Uterus (tissue), 4 donors: Measurements from ENCODE around the gene CLDN7. TPM values are rescaled to one million over a fixed set of nuclear protein-coding genes. Genes with fewer than 3 reads are reported as not detected.

Source experiments
- DNase-seq, 2 donors: peaks; one replicate each; pipeline ENCODE4 v3.0.0-alpha.2; 2019 to 2020
- H3K27ac ChIP-seq, 2 donors: fragments of 200-600 bp; sonication (generic); 1 replicate in 1 of 2; 2 replicates in 1 of 2; pipeline ENCODE4 v1.5.1; 2016 to 2018
- H3K27me3 ChIP-seq, 2 donors: fragments of 200-600 bp; sonication (generic); one replicate each; pipeline ENCODE4 v1.5.1; 2018 to 2019; ENCODE audit warnings: control low read depth in 1 of 2
- H3K36me3 ChIP-seq, 2 donors: fragments of 200-600 bp; sonication (generic); one replicate each; pipeline ENCODE4 v1.5.1; 2019; ENCODE audit warnings: control low read depth in 1 of 2
- H3K4me1 ChIP-seq, 2 donors: fragments of 200-600 bp; sonication (generic); one replicate each; pipeline ENCODE4 v1.5.1; 2018 to 2019; ENCODE audit warnings: control low read depth in 1 of 2
- H3K4me3 ChIP-seq, 2 donors: fragments of 200-600 bp; sonication (generic); 1 replicate in 1 of 2; 2 replicates in 1 of 2; pipeline ENCODE4 v1.5.1; 2018 to 2019; ENCODE audit warnings: mild to moderate bottlenecking in 1 of 2
- H3K9me3 ChIP-seq, 2 donors: fragments of 200-600 bp; sonication (generic); one replicate each; pipeline ENCODE4 v1.5.1; 2019; ENCODE audit warnings: control low read depth in 1 of 2
- POLR2A ChIP-seq, 2 donors: fragments of 450-650 bp; IDR thresholded peaks; one replicate each; pipeline ENCODE4 v1.6.1; 2016; ENCODE audit warnings: antibody characterized with exemption in 2 of 2, mild to moderate bottlenecking in 1 of 2, moderate library complexity in 1 of 2
- intact Hi-C: fragments of 100-400 bp; cut with DNase I; formaldehyde crosslinking; loops from one replicate; pipeline ENCODE4 v1.15.1; 2023; ENCODE audit warnings: low total_unique reads
- microRNA counts, 2 donors: library from miRNA; unstranded; fragments of <30 nt; microRNA quantifications; one replicate each; lab custom pipeline; 2016 to 2017
- microRNA-seq: library from miRNA; unstranded; fragments of <30 nt; microRNA quantifications from one replicate; pipeline ENCODE4, GENCODE V29; 2016; ENCODE audit warnings: borderline microRNAs expressed, borderline replicate concordance
- small RNA-seq: library from RNA; depleted of rRNA; stranded (forward); fragments of <200 nt; gene quantifications from one replicate; pipeline ENCODE3, GENCODE V24; 2016
- total RNA-seq, 4 donors: library from RNA; depleted of rRNA in 3 of 4; stranded (reverse); fragments of >200 nt in 3 of 4; gene quantifications; one replicate each; pipeline versions ENCODE4 v1.1.0 to v1.2.4, GENCODE V29; 2014 to 2023
- TF ChIP-seq, protein P1 (sequence below), 4 experiments: fragments of 200-600 bp in 2 of 4; fragments of 450-650 bp in 2 of 4; sonication (generic) in 2 of 4; IDR thresholded peaks; one replicate each; pipeline ENCODE4 v1.5.1; 2016 to 2019; ENCODE audit warnings: antibody characterized with exemption in 4 of 4, mild to moderate bottlenecking in 2 of 4, moderate library complexity in 1 of 4
- donor health status: DM: yes; HTN: yes; CAD: no.

Gene CLDN7
- total RNA-seq, 4 donors from 2014 or later: 0.29 to 24.4 (median 0.68) TPM

DNA sequence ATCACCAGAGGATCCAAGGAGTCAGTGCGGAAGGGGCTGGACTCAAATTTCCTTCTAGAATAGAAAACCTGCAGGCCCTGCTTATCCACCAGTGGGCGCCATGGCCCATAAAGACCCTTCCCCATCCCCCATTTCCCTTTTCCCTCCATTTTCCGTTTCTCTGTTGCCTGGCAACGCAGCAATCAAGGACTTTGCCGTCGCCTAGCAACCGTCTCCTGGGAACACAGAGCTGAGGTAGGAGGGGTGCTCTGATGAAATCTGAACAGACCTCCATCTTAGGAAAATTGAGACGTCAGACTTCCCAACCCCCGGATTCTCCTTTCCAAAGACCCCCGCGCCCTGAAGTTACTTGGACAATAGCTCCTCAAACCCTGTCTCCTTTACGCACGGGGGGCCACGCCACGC, 48.4 kb downstream of the CLDN7 start:
- Histone ChIP-seq H3K27me3 (no peaks in the 10 kb centered on the region), H3K4me1 (peaks cover 0 to 24% of the 10 kb centered on the region in 2 donors), H3K4me3 (peak overlapping the region; percentile 39 to 71), H3K9me3 (no peaks in the 10 kb centered on the region), H3K27ac (peak overlapping the region; percentile 92 to 97), H3K36me3 (no peaks in the 10 kb centered on the region)
- intact Hi-C loops: no loop called here
- no peak for TF ChIP-seq POLR2A (IDR thresholded peaks at IDR 0.05)
- TF ChIP-seq, protein P1, sequence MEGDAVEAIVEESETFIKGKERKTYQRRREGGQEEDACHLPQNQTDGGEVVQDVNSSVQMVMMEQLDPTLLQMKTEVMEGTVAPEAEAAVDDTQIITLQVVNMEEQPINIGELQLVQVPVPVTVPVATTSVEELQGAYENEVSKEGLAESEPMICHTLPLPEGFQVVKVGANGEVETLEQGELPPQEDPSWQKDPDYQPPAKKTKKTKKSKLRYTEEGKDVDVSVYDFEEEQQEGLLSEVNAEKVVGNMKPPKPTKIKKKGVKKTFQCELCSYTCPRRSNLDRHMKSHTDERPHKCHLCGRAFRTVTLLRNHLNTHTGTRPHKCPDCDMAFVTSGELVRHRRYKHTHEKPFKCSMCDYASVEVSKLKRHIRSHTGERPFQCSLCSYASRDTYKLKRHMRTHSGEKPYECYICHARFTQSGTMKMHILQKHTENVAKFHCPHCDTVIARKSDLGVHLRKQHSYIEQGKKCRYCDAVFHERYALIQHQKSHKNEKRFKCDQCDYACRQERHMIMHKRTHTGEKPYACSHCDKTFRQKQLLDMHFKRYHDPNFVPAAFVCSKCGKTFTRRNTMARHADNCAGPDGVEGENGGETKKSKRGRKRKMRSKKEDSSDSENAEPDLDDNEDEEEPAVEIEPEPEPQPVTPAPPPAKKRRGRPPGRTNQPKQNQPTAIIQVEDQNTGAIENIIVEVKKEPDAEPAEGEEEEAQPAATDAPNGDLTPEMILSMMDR (IDR thresholded peaks at IDR 0.05): peak in 2 of 4 experiments; percentile 16 to 18
- DNase-seq: peak in 1 of 2 donors; percentile 87

DNA sequence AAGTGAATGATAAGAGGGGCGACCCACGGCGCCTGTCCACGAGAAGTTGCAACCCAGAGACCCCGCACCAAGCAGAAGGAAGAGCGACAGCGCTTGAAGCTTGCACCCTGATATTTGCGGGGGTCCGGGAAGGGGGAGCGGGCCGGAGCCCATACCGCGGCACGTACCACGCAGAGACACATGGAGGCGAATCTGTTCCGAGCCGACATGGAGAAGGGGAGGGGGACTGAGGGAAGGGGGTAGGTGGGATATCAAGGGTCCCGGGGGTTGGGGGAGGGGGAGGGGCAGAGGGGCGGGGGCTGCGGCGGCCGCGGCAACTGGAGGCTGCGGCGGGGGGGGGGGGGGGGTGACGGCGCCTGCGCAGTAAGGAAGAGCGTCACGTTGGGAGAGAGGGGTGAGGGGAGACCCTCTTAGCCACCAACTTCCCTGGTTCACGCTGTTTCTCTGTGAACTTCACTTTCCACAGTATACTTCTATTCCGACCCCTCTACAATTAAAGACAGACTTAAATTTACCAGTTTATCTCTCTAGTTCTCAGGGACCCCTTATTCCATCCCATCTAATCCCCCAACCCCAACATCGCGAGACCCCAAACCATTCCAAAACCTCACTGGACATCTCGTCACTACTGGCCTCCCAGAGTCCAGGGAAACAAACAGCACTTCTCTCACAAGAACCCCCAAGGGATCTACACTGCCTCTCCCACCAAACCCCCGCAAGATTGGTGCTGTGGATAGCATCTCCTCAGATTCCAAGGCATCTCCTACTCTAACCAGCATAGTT, 50.6 kb downstream of the CLDN7 start:
- TF ChIP-seq POLR2A (IDR thresholded peaks at IDR 0.05): no peak
- TF ChIP-seq, protein P1 (IDR thresholded peaks at IDR 0.05): no peak
- no peak for DNase-seq
- intact Hi-C loops: no loop called here
- Histone ChIP-seq H3K9me3 (no peaks in the 10 kb centered on the region), H3K27ac (peak overlapping the region in 1 of 2 donors; percentile 25), H3K27me3 (no peaks in the 10 kb centered on the region), H3K4me1 (peaks cover 0 to 31% of the 10 kb centered on the region in 2 donors), H3K4me3 (peak overlapping the region in 1 of 2 donors; percentile 8), H3K36me3 (no peaks in the 10 kb centered on the region)

MicroRNA genes within 50 kb of the gene (microRNA counts, 767-probe panel; counts per million panel counts)
- microRNA hsa-miR-324-3p (lab: Ali Mortazavi, UCI): 0 counts per million in 2 donors
- microRNA hsa-miR-324-5p (lab: Ali Mortazavi, UCI): 3,987 to 4,236 counts per million in 2 donors

Small RNA genes within 50 kb of the gene (microRNA-seq; reads per million reads assigned to microRNA genes)
- gene MIR324: 541 reads per million, percentile 76 among the genes with 10 or more reads in this experiment

Small RNA genes within 50 kb of the gene (small RNA-seq; reads per million reads assigned to genes)
- 0.42 reads per million for gene MIR324
- gene RF00019: not detected

Other genes with a start within 250 kb of the CLDN7 start
- 100 to 1,000 TPM in 2 of 4 donors, 10 to 100 TPM in 2; 30.8 to 153 (median 101) TPM for gene RNASEK, start 249.9 kb downstream of the CLDN7 start, total RNA-seq
- gene BCL6B, start 239.4 kb downstream of the CLDN7 start, total RNA-seq: 10 to 100 TPM in 3 of 4 donors, 1 to 10 TPM in 1; 9.7 to 32.8 (median 22.7) TPM
- gene SLC16A13, start 226.5 kb downstream of the CLDN7 start, total RNA-seq: 1 to 10 TPM in 1 of 4 donors, under 1 TPM in 1, not detected in 2; 0.51 to 3.4 TPM
- 1 to 10 TPM in 1 of 4 donors, under 1 TPM in 3; 0.14 to 10.0 (median 0.85) TPM for gene SLC16A11, start 218.4 kb downstream of the CLDN7 start, total RNA-seq
- 1 to 10 TPM in 2 of 4 donors, not detected in 2; 1.5 to 3.5 TPM for gene CLEC10A, start 182.2 kb downstream of the CLDN7 start, total RNA-seq
- not detected for gene ASGR2, start 147.7 kb downstream of the CLDN7 start, total RNA-seq
- gene ASGR1, start 83.1 kb downstream of the CLDN7 start, total RNA-seq: 1 to 10 TPM in 2 of 4 donors, under 1 TPM in 1, not detected in 1; 0.77 to 3.2 (median 1.8) TPM
- 10 to 100 TPM; 22.8 to 64.0 (median 48.4) TPM for gene DLG4, start 42.6 kb downstream of the CLDN7 start, total RNA-seq
- gene ACADVL, start 42.5 kb downstream of the CLDN7 start, total RNA-seq: 100 to 1,000 TPM; 167 to 800 (median 399) TPM
- 10 to 100 TPM in 3 of 4 donors, 1 to 10 TPM in 1; 5.1 to 83.2 (median 53.5) TPM for gene DVL2, start 28.0 kb downstream of the CLDN7 start, total RNA-seq
- 10 to 100 TPM in 3 of 4 donors, 1 to 10 TPM in 1; 9.7 to 68.1 (median 29.7) TPM for gene PHF23, start 23.0 kb downstream of the CLDN7 start, total RNA-seq
- 100 to 1,000 TPM; 220 to 467 (median 366) TPM for gene GABARAP, start 20.0 kb downstream of the CLDN7 start, total RNA-seq
- 100 to 1,000 TPM in 1 of 4 donors, 10 to 100 TPM in 3; 13.8 to 115 (median 37.2) TPM for gene CTDNEP1, start 10.7 kb downstream of the CLDN7 start, total RNA-seq
- gene ELP5, start 10.3 kb downstream of the CLDN7 start, total RNA-seq: 10 to 100 TPM; 41.9 to 65.6 (median 51.3) TPM
- gene SLC2A4, start 19.2 kb upstream of the CLDN7 start, total RNA-seq: 10 to 100 TPM in 2 of 4 donors, 1 to 10 TPM in 2; 1.8 to 25.9 (median 12.6) TPM
- gene YBX2, start 32.2 kb upstream of the CLDN7 start, total RNA-seq: 1 to 10 TPM in 2 of 4 donors, not detected in 2; 2.4 to 4.4 TPM
- gene EIF5A, start 45.1 kb upstream of the CLDN7 start, total RNA-seq: 100 to 1,000 TPM in 3 of 4 donors, 10 to 100 TPM in 1; 75.3 to 219 (median 198) TPM
- 10 to 100 TPM; 34.0 to 68.3 (median 43.9) TPM for gene GPS2, start 52.9 kb upstream of the CLDN7 start, total RNA-seq
- gene NEURL4, start 66.9 kb upstream of the CLDN7 start, total RNA-seq: 10 to 100 TPM; 12.4 to 64.7 (median 34.1) TPM
- gene ACAP1, start 74.1 kb upstream of the CLDN7 start, total RNA-seq: 10 to 100 TPM in 1 of 4 donors, 1 to 10 TPM in 2, under 1 TPM in 1; 0.29 to 11.2 (median 1.7) TPM
- 10 to 100 TPM in 1 of 4 donors, 1 to 10 TPM in 3; 2.6 to 14.7 (median 7.2) TPM for gene KCTD11, start 89.7 kb upstream of the CLDN7 start, total RNA-seq
- not detected for gene TMEM95, start 92.7 kb upstream of the CLDN7 start, total RNA-seq
- 1 to 10 TPM in 3 of 4 donors, under 1 TPM in 1; 0.26 to 9.2 (median 1.8) TPM for gene TNK1, start 118.6 kb upstream of the CLDN7 start, total RNA-seq
- gene PLSCR3, start 132.0 kb upstream of the CLDN7 start, total RNA-seq: 10 to 100 TPM in 3 of 4 donors, under 1 TPM in 1; 0.77 to 42.6 (median 17.6) TPM
- 100 to 1,000 TPM in 3 of 4 donors, 10 to 100 TPM in 1; 26.0 to 131 (median 115) TPM for gene TMEM256, start 141.6 kb upstream of the CLDN7 start, total RNA-seq
- 10 to 100 TPM; 14.2 to 81.9 (median 19.7) TPM for gene NLGN2, start 145.4 kb upstream of the CLDN7 start, total RNA-seq
- gene SPEM1, start 157.8 kb upstream of the CLDN7 start, total RNA-seq: not detected
- not detected for gene SPEM2, start 163.1 kb upstream of the CLDN7 start, total RNA-seq
- not detected for gene SPEM3, start 166.4 kb upstream of the CLDN7 start, total RNA-seq
- 1 to 10 TPM in 2 of 4 donors, under 1 TPM in 1, not detected in 1; 0.29 to 2.8 (median 2.0) TPM for gene TMEM102, start 173.0 kb upstream of the CLDN7 start, total RNA-seq
- gene FGF11, start 177.0 kb upstream of the CLDN7 start, total RNA-seq: 10 to 100 TPM in 1 of 4 donors, 1 to 10 TPM in 2, not detected in 1; 2.8 to 17.9 (median 6.2) TPM
- gene CHRNB1, start 182.6 kb upstream of the CLDN7 start, total RNA-seq: 10 to 100 TPM in 2 of 4 donors, 1 to 10 TPM in 2; 3.2 to 16.9 (median 10.9) TPM
- 100 to 1,000 TPM in 1 of 4 donors, 10 to 100 TPM in 3; 22.7 to 116 (median 39.2) TPM for gene ZBTB4, start 217.2 kb upstream of the CLDN7 start, total RNA-seq
- not detected for gene SLC35G6, start 219.0 kb upstream of the CLDN7 start, total RNA-seq
- gene POLR2A, start 221.9 kb upstream of the CLDN7 start, total RNA-seq: 100 to 1,000 TPM in 2 of 4 donors, 10 to 100 TPM in 2; 19.7 to 167 (median 77.6) TPM